HL-60 (cell line): ENCODE measurements around the gene PI3.

Experiments used
- GABPA ChIP-seq: IDR thresholded peaks from 2 replicates; pipeline ENCODE4 v1.6.1; 2012; ENCODE audit warnings: low read depth
- POLR2AphosphoS5 ChIP-seq: IDR thresholded peaks from 2 replicates; pipeline ENCODE4 v1.6.1; 2012; ENCODE audit warnings: low read depth
- TF ChIP-seq, protein P1 (sequence below): IDR thresholded peaks from one replicate; pipeline ENCODE4 v1.5.1; 2011; ENCODE audit warnings: low read length, control low read depth, inconsistent platforms; ENCODE audit not compliant: insufficient read depth
- TF ChIP-seq, protein P2 (sequence below): IDR thresholded peaks from 2 replicates; pipeline ENCODE4 v1.6.1; 2012; ENCODE audit warnings: low read depth; ENCODE audit not compliant: insufficient replicate concordance

DNA sequence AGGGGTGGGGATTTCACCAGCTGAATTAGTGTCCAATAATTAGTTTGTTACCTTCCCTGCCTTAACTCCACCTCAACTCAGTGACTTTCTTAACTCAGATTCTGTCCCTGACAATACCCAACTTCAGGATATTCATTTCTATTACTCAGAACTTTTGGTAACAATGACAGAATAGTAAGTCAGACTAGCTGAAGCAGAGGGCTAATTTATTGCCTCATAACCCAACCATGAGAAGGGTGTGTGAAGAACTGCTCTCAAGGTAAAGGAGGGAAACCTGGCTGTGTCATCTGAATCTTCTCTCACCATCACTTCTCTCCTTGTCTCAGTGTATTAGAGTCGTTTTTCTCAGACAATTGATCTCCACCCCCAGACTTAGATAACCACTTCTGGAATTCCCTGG lies 1.2 kb upstream of the PI3 start:
- TF ChIP-seq, protein P1, sequence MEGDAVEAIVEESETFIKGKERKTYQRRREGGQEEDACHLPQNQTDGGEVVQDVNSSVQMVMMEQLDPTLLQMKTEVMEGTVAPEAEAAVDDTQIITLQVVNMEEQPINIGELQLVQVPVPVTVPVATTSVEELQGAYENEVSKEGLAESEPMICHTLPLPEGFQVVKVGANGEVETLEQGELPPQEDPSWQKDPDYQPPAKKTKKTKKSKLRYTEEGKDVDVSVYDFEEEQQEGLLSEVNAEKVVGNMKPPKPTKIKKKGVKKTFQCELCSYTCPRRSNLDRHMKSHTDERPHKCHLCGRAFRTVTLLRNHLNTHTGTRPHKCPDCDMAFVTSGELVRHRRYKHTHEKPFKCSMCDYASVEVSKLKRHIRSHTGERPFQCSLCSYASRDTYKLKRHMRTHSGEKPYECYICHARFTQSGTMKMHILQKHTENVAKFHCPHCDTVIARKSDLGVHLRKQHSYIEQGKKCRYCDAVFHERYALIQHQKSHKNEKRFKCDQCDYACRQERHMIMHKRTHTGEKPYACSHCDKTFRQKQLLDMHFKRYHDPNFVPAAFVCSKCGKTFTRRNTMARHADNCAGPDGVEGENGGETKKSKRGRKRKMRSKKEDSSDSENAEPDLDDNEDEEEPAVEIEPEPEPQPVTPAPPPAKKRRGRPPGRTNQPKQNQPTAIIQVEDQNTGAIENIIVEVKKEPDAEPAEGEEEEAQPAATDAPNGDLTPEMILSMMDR, result no peak
- TF ChIP-seq, protein P2, sequence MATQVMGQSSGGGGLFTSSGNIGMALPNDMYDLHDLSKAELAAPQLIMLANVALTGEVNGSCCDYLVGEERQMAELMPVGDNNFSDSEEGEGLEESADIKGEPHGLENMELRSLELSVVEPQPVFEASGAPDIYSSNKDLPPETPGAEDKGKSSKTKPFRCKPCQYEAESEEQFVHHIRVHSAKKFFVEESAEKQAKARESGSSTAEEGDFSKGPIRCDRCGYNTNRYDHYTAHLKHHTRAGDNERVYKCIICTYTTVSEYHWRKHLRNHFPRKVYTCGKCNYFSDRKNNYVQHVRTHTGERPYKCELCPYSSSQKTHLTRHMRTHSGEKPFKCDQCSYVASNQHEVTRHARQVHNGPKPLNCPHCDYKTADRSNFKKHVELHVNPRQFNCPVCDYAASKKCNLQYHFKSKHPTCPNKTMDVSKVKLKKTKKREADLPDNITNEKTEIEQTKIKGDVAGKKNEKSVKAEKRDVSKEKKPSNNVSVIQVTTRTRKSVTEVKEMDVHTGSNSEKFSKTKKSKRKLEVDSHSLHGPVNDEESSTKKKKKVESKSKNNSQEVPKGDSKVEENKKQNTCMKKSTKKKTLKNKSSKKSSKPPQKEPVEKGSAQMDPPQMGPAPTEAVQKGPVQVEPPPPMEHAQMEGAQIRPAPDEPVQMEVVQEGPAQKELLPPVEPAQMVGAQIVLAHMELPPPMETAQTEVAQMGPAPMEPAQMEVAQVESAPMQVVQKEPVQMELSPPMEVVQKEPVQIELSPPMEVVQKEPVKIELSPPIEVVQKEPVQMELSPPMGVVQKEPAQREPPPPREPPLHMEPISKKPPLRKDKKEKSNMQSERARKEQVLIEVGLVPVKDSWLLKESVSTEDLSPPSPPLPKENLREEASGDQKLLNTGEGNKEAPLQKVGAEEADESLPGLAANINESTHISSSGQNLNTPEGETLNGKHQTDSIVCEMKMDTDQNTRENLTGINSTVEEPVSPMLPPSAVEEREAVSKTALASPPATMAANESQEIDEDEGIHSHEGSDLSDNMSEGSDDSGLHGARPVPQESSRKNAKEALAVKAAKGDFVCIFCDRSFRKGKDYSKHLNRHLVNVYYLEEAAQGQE, result no peak
- TF ChIP-seq GABPA (no peak), POLR2AphosphoS5 (no peak)
